Dermis blood vessel endothelial cell (primary cell): ENCODE results near the gene ENTREP3. TPM values are rescaled to one million over a fixed set of nuclear protein-coding genes. Genes with fewer than 3 reads are reported as not detected.
"Not testable (repeated sequence)": the region's sequence is repeated elsewhere in the genome, so short reads cannot be mapped to it uniquely, and the experiment has no call there.

Experiments
- DNase-seq: peaks from one replicate; pipeline ENCODE4 v3.0.0; 2010
- total RNA-seq: library from RNA; depleted of rRNA; stranded (reverse); fragments of >200 nt; gene quantifications from 2 replicates; pipeline ENCODE4 v1.2.3, GENCODE V29; 2014

Gene ENTREP3
- total RNA-seq, 1 donor from 2014 or later = 6.5 TPM

GRCh38 chr1:155250633-155251449 is 4.4 kb downstream of the ENTREP3 start:
- DNase-seq = peak; percentile 96

- DNase-seq = no peak
These were observed 5.0 kb downstream of the ENTREP3 start for GRCh38 chr1:155250246-155250632.

DNA sequence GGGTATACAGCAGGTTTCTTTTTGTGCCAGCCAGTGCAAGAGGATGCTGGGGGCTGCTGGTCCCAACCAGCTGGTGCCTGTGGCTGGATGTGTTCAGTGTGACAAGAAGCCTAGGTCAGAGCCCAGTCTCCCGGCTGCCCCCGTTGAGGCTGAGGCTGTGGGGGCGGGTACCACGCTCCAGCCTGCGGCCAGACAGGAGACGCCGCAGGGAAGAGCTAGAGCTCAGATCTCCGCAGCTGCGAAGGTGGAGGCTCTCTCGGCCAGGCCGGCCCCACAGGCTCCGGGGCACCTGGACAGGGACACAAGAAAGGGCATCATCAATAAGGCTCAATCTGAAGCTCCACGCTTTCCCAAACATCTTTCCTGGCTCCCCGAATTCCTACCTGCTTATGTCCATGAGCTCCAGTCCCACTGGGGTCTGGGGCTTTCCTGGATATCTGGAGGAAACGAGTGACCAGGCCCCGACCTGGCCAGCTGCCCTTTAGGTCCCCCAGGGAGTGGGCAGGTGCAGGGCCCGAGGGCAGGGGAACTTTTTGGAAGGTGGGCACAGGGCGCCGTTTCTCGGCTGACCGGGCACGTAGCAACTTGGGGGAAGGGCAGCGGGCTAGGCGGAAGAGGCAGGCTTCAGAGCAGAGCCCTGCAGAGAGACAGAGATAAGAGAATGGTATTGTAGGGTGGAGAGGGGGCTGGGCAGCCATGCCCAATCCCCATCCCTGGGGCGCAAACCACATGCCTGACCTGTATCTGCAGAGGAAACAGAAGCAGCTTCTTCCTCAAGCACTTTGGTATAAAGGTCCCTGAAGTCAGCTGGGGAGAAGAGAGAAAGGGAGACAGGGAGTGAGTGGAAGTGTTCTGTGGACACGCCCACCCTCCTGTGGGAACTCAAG is 7.4 kb downstream of the ENTREP3 start:
- no peak for DNase-seq

DNA sequence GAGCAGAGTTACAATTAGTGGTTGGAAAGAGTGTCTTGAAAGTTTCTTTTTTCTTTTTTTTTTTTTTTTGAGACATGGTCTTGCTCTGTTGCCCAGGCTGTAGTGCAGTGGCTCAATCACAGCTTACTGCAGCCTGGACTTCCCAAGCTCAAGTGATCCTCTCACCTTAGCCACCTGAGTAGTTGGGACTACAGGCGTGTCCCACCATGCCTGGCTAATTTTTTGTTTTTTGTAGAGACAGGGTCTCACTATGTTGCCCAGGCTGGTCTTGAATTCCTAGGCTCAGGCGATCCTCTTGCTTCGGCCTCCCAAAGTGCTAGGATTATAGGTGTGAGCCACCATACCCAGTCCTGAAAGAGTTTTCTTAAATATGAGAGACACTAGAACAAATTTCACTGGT is 8.5 kb downstream of the ENTREP3 start:
- DNase-seq = not testable (repeated sequence)

DNA sequence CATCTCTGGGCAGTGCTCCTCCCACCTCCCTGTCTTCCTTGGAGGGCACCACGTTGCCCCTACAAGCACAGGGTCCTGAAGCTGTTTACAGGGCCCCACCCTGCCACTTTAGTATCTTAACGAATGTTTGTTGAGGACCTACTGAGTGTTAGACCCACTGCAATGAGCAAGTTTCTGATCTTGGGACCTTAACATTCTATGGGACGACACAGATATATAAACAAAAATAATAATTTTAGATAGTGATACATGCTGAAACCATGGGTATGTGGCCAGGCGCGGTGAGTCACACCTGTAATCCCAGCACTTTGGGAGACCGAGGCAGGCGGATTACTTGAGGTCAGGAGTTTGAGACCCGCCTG is 10.1 kb downstream of the ENTREP3 start:
- no peak for DNase-seq

GRCh38 chr1:155244368-155245162 is 10.7 kb downstream of the ENTREP3 start:
- DNase-seq = peak; percentile 99

DNA sequence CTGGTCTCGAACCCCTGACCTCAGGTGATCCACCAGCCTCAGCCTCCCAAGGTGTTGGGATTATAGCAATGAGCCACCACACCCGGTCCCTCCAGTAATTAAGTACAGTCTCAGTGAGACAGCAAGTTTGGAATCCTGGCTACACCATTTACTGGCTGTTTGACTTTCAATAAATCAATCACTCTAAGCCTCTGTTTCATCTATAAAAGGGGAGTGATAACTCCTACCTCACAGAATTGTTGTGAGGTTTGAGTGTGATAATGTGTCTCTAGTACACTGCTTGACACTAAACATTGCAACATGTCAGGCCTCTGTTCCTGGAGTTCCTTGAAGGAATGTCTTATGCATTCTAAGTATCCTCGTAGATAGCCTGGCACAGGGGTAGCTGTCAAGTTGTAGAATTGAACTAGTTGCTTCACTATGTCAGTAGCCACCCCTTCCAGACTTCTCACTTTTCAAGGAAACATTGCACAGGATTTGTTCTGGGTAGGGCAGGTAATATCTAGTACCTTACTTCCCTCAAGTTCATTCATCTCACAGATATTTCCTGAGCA is 12.4 kb downstream of the ENTREP3 start:
- DNase-seq = no peak

GRCh38 chr1:155241841-155242264 is 13.4 kb downstream of the ENTREP3 start:
- no peak for DNase-seq

DNA sequence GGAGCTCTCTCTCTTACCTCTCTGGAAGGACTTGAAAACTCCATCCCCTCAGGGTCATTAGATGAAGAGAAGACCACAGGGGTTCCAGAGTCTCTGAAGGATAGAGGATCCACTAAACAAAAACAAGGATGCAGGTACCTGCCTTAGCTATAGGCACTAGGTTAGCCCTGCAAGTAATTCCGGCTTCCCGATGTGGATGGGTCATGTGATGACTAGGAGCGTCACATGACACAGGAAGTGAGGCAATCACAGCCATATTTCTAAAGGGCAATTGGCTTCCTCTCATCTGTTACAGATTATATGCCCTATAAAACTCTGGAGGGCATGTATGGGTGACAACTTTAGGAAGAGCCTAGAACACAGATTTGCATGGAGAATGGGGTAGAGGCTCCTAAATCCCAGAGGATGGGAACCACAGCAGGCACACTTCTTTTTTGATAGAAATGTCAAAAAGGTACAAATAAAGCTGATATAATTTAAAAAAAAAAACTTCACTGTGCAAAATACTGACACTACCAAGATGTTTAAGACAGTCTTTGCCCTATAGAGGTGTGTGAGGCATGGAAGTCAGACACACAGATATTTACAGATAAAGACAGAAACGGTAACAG is 14.1 kb downstream of the ENTREP3 start:
- peak; percentile 86 for DNase-seq

- DNase-seq = no peak
These were observed 18.8 kb downstream of the ENTREP3 start for GRCh38 chr1:155236451-155236850.

GRCh38 chr1:155235375-155235774 is 19.9 kb downstream of the ENTREP3 start:
- not testable (repeated sequence) for DNase-seq

GRCh38 chr1:155233502-155233901 is 21.8 kb downstream of the ENTREP3 start:
- DNase-seq = not testable (repeated sequence)

GRCh38 chr1:155232001-155232978 is 23.0 kb downstream of the ENTREP3 start:
- peak; percentile 65 for DNase-seq

DNA sequence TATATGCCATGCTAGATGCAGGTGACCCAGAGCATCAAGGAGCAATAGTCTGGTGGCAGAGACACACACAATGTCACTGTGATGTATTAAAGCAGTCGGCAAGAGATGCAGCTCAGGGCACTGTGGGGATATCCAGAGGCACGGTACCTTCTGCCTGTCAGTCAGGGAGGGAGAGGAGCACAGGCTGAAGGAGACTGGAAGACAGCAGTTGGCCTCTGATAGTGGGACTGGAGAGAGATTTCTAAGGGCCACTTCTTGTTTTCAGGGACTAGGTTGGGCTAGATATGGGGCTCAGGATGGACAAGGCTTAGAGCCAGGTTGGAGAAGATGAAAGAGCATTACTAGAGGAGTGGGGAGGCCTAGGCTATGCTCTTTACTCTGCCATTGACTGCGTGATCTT is 24.0 kb downstream of the ENTREP3 start:
- not testable (repeated sequence) for DNase-seq

GRCh38 chr1:155228096-155228427 is 27.2 kb downstream of the ENTREP3 start:
- no peak for DNase-seq

DNA sequence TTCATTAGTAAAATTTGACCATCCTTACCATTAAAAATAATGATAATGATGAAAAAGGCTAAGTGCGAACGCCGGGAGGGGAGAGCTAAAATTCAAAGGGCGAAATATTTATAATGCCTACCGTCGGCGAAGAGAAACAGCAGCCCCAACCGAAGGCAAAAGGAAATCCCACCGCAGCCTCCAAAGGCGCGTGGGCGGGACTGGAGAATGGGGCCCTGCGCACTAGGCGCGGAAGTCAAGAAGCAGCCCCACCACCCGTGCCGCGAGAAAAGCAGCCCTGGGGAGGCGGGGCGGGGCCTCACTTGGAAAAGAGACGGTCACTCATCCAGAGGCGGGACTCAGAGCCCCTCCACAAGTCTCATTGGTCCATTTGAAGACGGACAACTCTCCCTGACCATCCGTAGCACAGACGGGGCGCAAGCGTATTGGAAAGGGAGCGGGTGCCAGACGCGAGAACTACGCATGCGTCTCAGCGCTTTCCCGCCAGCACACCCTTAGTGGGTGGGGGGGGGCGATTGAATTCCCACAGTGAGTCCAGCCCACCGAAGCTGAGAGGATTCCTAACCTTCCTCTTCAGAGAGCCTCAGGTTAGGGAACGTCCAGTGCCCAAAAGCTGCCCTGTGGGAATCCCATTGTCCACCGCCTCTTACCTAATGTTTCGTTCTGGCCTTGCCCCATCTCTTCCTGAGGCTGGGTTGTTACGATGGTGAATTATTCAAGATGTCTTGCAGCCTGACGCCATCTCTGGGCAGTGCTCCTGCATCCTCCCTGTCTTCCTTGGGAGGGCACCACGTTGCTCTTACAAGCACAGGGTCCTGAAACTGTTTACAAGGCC is 27.8 kb downstream of the ENTREP3 start:
- DNase-seq = peak; percentile 99

GRCh38 chr1:155226910-155227260 is 28.4 kb downstream of the ENTREP3 start:
- peak; percentile 70 for DNase-seq

- DNase-seq = peak; percentile 88
These were observed 28.9 kb downstream of the ENTREP3 start for GRCh38 chr1:155226188-155226909.

GRCh38 chr1:155225404-155225759 is 29.9 kb downstream of the ENTREP3 start:
- not testable (repeated sequence) for DNase-seq
